NK-92 (cell line): Measurements from ENCODE around the gene CARD10.
"Not testable (repeated sequence)": the region's sequence is repeated elsewhere in the genome, so short reads cannot be mapped to it uniquely, and the experiment has no call there.

Experiments
- DNase-seq: peaks from one replicate; lab custom pipeline; 2025; ENCODE audit not compliant: unreplicated experiment; lab: John Stamatoyannopoulos, UW

CARD10 gene

GRCh38 chr22:37470087-37470445 is 49.1 kb downstream of the CARD10 start:
- no peak for DNase-seq

- DNase-seq, result no peak
These were observed 49.7 kb downstream of the CARD10 start for GRCh38 chr22:37469416-37470086.

GRCh38 chr22:37468201-37468695 is 51.0 kb downstream of the CARD10 start:
- not testable (repeated sequence) for DNase-seq

- DNase-seq, result no peak
These were observed 51.7 kb downstream of the CARD10 start for GRCh38 chr22:37467391-37467955.

- DNase-seq, result no peak
These were observed 55.0 kb downstream of the CARD10 start for GRCh38 chr22:37464181-37464580.

GRCh38 chr22:37462983-37463382 is 56.2 kb downstream of the CARD10 start:
- no peak for DNase-seq

- no peak for DNase-seq
These were observed 56.8 kb downstream of the CARD10 start for GRCh38 chr22:37462436-37462835.

- DNase-seq, result no peak
These were observed 57.3 kb downstream of the CARD10 start for GRCh38 chr22:37461961-37462360.

GRCh38 chr22:37460684-37461083 is 58.5 kb downstream of the CARD10 start:
- no peak for DNase-seq

GRCh38 chr22:37459206-37459605 is 60.0 kb downstream of the CARD10 start:
- DNase-seq, result no peak

- DNase-seq, result no peak
These were observed 61.9 kb downstream of the CARD10 start for GRCh38 chr22:37457093-37457893.

GRCh38 chr22:37456346-37456745 is 62.9 kb downstream of the CARD10 start:
- no peak for DNase-seq

GRCh38 chr22:37455896-37456295 is 63.3 kb downstream of the CARD10 start:
- no peak for DNase-seq

- no peak for DNase-seq
These were observed 64.1 kb downstream of the CARD10 start for GRCh38 chr22:37454857-37455686.

GRCh38 chr22:37453696-37454095 is 65.5 kb downstream of the CARD10 start:
- DNase-seq, result no peak

GRCh38 chr22:37451218-37451617 is 68.0 kb downstream of the CARD10 start:
- no peak for DNase-seq

GRCh38 chr22:37449331-37450001 is 69.7 kb downstream of the CARD10 start:
- no peak for DNase-seq

GRCh38 chr22:37448516-37449127 is 70.6 kb downstream of the CARD10 start:
- no peak for DNase-seq

GRCh38 chr22:37445501-37445900 is 73.7 kb downstream of the CARD10 start:
- no peak for DNase-seq

GRCh38 chr22:37443977-37444376 is 75.2 kb downstream of the CARD10 start:
- DNase-seq, result no peak
